Colonic mucosa (tissue), 4 donors: ENCODE measurements around the gene SAMD10. TPM values are rescaled to one million over a fixed set of nuclear protein-coding genes. Genes with fewer than 3 reads are reported as not detected.
"Not testable (repeated sequence)": the region's sequence is repeated elsewhere in the genome, so short reads cannot be mapped to it uniquely, and the experiment has no call there.

Experiments
- DNase-seq: peaks from one replicate; pipeline ENCODE4 v3.0.0-alpha.2; 2020
- H3K27ac ChIP-seq: fragments of 200-600 bp; one replicate; pipeline ENCODE4 v1.8.0; 2021
- H3K27me3 ChIP-seq: fragments of 200-600 bp; one replicate; pipeline ENCODE4 v1.8.0; 2021
- H3K36me3 ChIP-seq: fragments of 200-600 bp; one replicate; pipeline ENCODE4 v1.8.0; 2021
- H3K4me1 ChIP-seq: fragments of 200-600 bp; one replicate; pipeline ENCODE4 v1.8.0; 2021; ENCODE audit warnings: mild to moderate bottlenecking
- H3K4me3 ChIP-seq: fragments of 200-600 bp; one replicate; pipeline ENCODE4 v1.8.0; 2021
- H3K9ac ChIP-seq, 2 donors: one replicate each; pipeline ENCODE4 v1.7.0; 2013; ENCODE audit warnings: control low read depth in 2 of 2, low read depth in 2 of 2, low read length in 2 of 2
- H3K9me3 ChIP-seq: fragments of 200-600 bp; one replicate; pipeline ENCODE4 v1.8.0; 2021
- CTCF ChIP-seq: fragments of 200-600 bp; IDR thresholded peaks from one replicate; pipeline ENCODE4 v1.8.0; 2022; ENCODE audit warnings: antibody characterized with exemption, mild to moderate bottlenecking
- intact Hi-C: fragments of 100-400 bp; cut with DNase I; formaldehyde crosslinking; loops from one replicate; pipeline ENCODE4 v1.14.1; 2022
- total RNA-seq, 2 donors: library from RNA; stranded (reverse); fragmentation: NEBNext Ultra II Directional in 1 of 2; extraction: Animal tissue kit (Norgen Biotek cat#: 25700) in 1 of 2; gene quantifications; one replicate each; pipeline ENCODE4 v1.2.1, GENCODE V29; 2021
- donor health status: healthy.
- donor health status: DM: no; HTN: no; CAD: no.
- donor health status: DM: no; HTN: no; CAD: no.

The SAMD10 gene
- total RNA-seq, 2 donors from 2014 or later, result 6.1 to 6.4 TPM

GRCh38 chr20:63977739-63978276 lies 1.6 kb downstream of the SAMD10 start:
- H3K27ac ChIP-seq, result no peak overlapping the region
- peak overlapping the region in 1 of 2 donors; percentile 78 for H3K9ac ChIP-seq
- no peaks in the 10 kb centered on the region for H3K27me3 ChIP-seq
- H3K4me3 ChIP-seq, result no peak overlapping the region
- no peak for DNase-seq
- TF ChIP-seq CTCF, result no peak
- H3K4me1 ChIP-seq, result peaks cover 32% of the 10 kb centered on the region
- H3K9me3 ChIP-seq, result no peaks in the 10 kb centered on the region
- intact Hi-C loops, result loop anchor here (10.0 kb wide), 2 partner anchors 193 to 443 kb away; partner anchors contain the start of gene PTK6
- no peaks in the 10 kb centered on the region for H3K36me3 ChIP-seq

- no peak overlapping the region for H3K9ac ChIP-seq
- DNase-seq, result no peak
- TF ChIP-seq CTCF, result no peak
- H3K27me3 ChIP-seq, result no peaks in the 10 kb centered on the region
- peaks cover 28% of the 10 kb centered on the region for H3K4me1 ChIP-seq
- no peak overlapping the region for H3K4me3 ChIP-seq
- H3K9me3 ChIP-seq, result no peaks in the 10 kb centered on the region
- H3K36me3 ChIP-seq, result no peaks in the 10 kb centered on the region
- intact Hi-C loops, result loop anchor here (10.0 kb wide), 2 partner anchors 192 to 442 kb away; partner anchors contain the start of gene PTK6
- H3K27ac ChIP-seq, result no peak overlapping the region
Measured at GRCh38 chr20:63976980-63977738, 2.3 kb downstream of the SAMD10 start.

- H3K9ac ChIP-seq, DNase-seq, H3K4me3 ChIP-seq, H3K36me3 ChIP-seq, H3K27ac ChIP-seq, H3K27me3 ChIP-seq, H3K9me3 ChIP-seq: not testable (repeated sequence)
- intact Hi-C loops, result loop anchor here (10.0 kb wide), 2 partner anchors 192 to 442 kb away; partner anchors contain the start of gene PTK6
- peaks cover 21% of the 10 kb centered on the region for H3K4me1 ChIP-seq
Measured at GRCh38 chr20:63976511-63976910, 2.9 kb downstream of the SAMD10 start.

- H3K4me3 ChIP-seq, result no peak overlapping the region
- peaks cover 5% of the 10 kb centered on the region for H3K27me3 ChIP-seq
- H3K27ac ChIP-seq, result no peak overlapping the region
- no peaks in the 10 kb centered on the region for H3K9me3 ChIP-seq
- intact Hi-C loops, result loop anchor here (10.0 kb wide), 2 partner anchors 190 to 440 kb away; partner anchors contain the start of gene PTK6
- peak overlapping the region in 1 of 2 donors; percentile 19 for H3K9ac ChIP-seq
- H3K4me1 ChIP-seq, result peaks cover 9% of the 10 kb centered on the region
- DNase-seq, result no peak
- TF ChIP-seq CTCF, result no peak
- no peaks in the 10 kb centered on the region for H3K36me3 ChIP-seq
Measured at GRCh38 chr20:63974402-63975200, 4.8 kb downstream of the SAMD10 start.

- Histone ChIP-seq H3K4me3 (no peak overlapping the region), H3K27me3 (peaks cover 5% of the 10 kb centered on the region), H3K4me1 (peaks cover 8% of the 10 kb centered on the region), H3K36me3 (no peaks in the 10 kb centered on the region), H3K9me3 (no peaks in the 10 kb centered on the region), H3K27ac (no peak overlapping the region), H3K9ac (peak overlapping the region; percentile 19 to 24)
- intact Hi-C loops, result loop anchor here (10.0 kb wide), 2 partner anchors 189 to 439 kb away; partner anchors contain the start of gene PTK6
- TF ChIP-seq CTCF, result peak; percentile 99
- DNase-seq, result peak; percentile 90
Measured at GRCh38 chr20:63973636-63974401, 5.6 kb downstream of the SAMD10 start.
